H1 (cell line): ENCODE measurements around the gene C1QA. TPM values are rescaled to one million over a fixed set of nuclear protein-coding genes. Genes with fewer than 3 reads are reported as not detected.

Experiments used
- CTCF ChIA-PET: fragments of 300-600 bp; sonication (Branson Sonifier 250); formaldehyde crosslinking; loops from one replicate; lab custom pipeline; 2021; ENCODE audit not compliant: partially characterized antibody; lab: Charles Lee
- POLR2A ChIA-PET: fragments of 300-600 bp; sonication (Branson Sonifier 250); formaldehyde crosslinking; loops from one replicate; lab custom pipeline; 2021; ENCODE audit warnings: inconsistent platforms; ENCODE audit not compliant: partially characterized antibody; lab: Charles Lee
- DNase-seq, 2 experiments: peaks; one replicate each; pipeline versions ENCODE4 v3.0.0 to v3.0.0-alpha.2; 2010 to 2022; ENCODE audit warnings: low spot score in 2 of 2, low read depth in 1 of 2, mixed read lengths in 1 of 2
- FAIRE-seq: peaks from 2 replicates; lab custom pipeline; 2011; peaks lifted over from hg19 to GRCh38; lab: Jason Lieb, UNC
- H2AFZ ChIP-seq: 2 replicates; pipeline ENCODE4 v1.8.1; 2012; ENCODE audit warnings: low read length, inconsistent platforms
- H2AK5ac ChIP-seq: 2 replicates; pipeline ENCODE4 v1.6.1; 2013; ENCODE audit warnings: low read depth, low read length
- H2BK120ac ChIP-seq: replicated peaks from 2 replicates; pipeline ENCODE3; 2013; ENCODE audit warnings: low read depth, low read length, inconsistent platforms
- H2BK12ac ChIP-seq: 2 replicates; pipeline ENCODE4 v1.6.1; 2013; ENCODE audit warnings: low read depth, low read length
- H2BK15ac ChIP-seq: 2 replicates; pipeline ENCODE4 v1.6.1; 2013; ENCODE audit warnings: low read length
- H2BK20ac ChIP-seq: 2 replicates; pipeline ENCODE4 v1.6.1; 2013; ENCODE audit warnings: low read length
- H2BK5ac ChIP-seq: 2 replicates; pipeline ENCODE4 v1.6.1; 2013; ENCODE audit warnings: low read depth, low read length
- H3K14ac ChIP-seq: 2 replicates; pipeline ENCODE4 v1.6.1; 2013; ENCODE audit warnings: inconsistent platforms; ENCODE audit not compliant: insufficient read length
- H3K18ac ChIP-seq: 2 replicates; pipeline ENCODE4 v1.6.1; 2013; ENCODE audit warnings: low read length; ENCODE audit errors: extremely low read depth
- H3K23ac ChIP-seq: 2 replicates; pipeline ENCODE4 v1.6.1; 2013; ENCODE audit warnings: inconsistent platforms; ENCODE audit not compliant: insufficient read length
- H3K23me2 ChIP-seq: 2 replicates; pipeline ENCODE4 v1.6.1; 2013; ENCODE audit warnings: low read depth, low read length
- H3K27ac ChIP-seq: 2 replicates; pipeline ENCODE4 v1.6.1; 2011; ENCODE audit warnings: low read depth, low read length, inconsistent platforms
- H3K27me3 ChIP-seq, 4 experiments: replicated peaks in 1 of 4; 1 replicate in 1 of 4; 2 replicates in 3 of 4; pipeline versions ENCODE4 v1.6.1 to v1.8.1; 2011 to 2013; ENCODE audit warnings: low read length in 3 of 4, mild to moderate bottlenecking in 3 of 4, inconsistent platforms in 2 of 4, mixed read lengths in 2 of 4, moderate library complexity in 1 of 4; ENCODE audit not compliant: control insufficient read depth in 3 of 4, insufficient read depth in 3 of 4; ENCODE audit errors: extremely low read depth in 1 of 4
- H3K36me3 ChIP-seq, 4 experiments: 2 replicates each; pipeline versions ENCODE4 v1.6.1 to v1.8.1; 2011 to 2013; ENCODE audit warnings: mild to moderate bottlenecking in 4 of 4, low read length in 3 of 4, moderate library complexity in 2 of 4, control low read depth in 1 of 4, inconsistent platforms in 1 of 4; ENCODE audit not compliant: insufficient read depth in 4 of 4, control insufficient read depth in 2 of 4
- H3K4ac ChIP-seq: replicated peaks from 2 replicates; pipeline ENCODE3; 2013; ENCODE audit warnings: low read length, low read depth, mixed read lengths, inconsistent platforms; ENCODE audit not compliant: insufficient read length
- H3K4me1 ChIP-seq, 4 experiments: replicated peaks in 1 of 4; 1 replicate in 1 of 4; 2 replicates in 3 of 4; pipeline versions ENCODE4 v1.6.1 to v1.8.1; 2011 to 2013; ENCODE audit warnings: low read length in 3 of 4, inconsistent platforms in 2 of 4, mixed read lengths in 1 of 4; ENCODE audit not compliant: insufficient read depth in 4 of 4, control insufficient read depth in 3 of 4
- H3K4me2 ChIP-seq, 2 experiments: 2 replicates each; pipeline versions ENCODE4 v1.6.1 to v1.8.1; 2011 to 2013; ENCODE audit warnings: low read depth in 2 of 2, low read length in 2 of 2, control low read depth in 1 of 2, inconsistent platforms in 1 of 2, mild to moderate bottlenecking in 1 of 2; ENCODE audit not compliant: insufficient read depth in 1 of 2
- H3K4me3 ChIP-seq, 4 experiments: fragments of 200-600, 300-600 bp in 1 of 4; sonication (generic), shearing (Covaris generic), sonication (Bioruptor Twin) in 1 of 4; 2 replicates each; pipeline versions ENCODE4 v1.5.1 to v1.8.1; 2011 to 2016; ENCODE audit warnings: low read length in 4 of 4, low read depth in 3 of 4, control low read depth in 2 of 4, inconsistent platforms in 2 of 4, mild to moderate bottlenecking in 2 of 4, mixed read lengths in 1 of 4, moderate library complexity in 1 of 4; ENCODE audit not compliant: insufficient read depth in 2 of 4; ENCODE audit errors: extremely low read depth in 1 of 4
- H3K56ac ChIP-seq: replicated peaks from 2 replicates; pipeline ENCODE3; 2013; ENCODE audit warnings: low read depth, mild to moderate bottlenecking, mixed read lengths, low read length, inconsistent platforms; ENCODE audit not compliant: insufficient read length
- H3K79me1 ChIP-seq: 2 replicates; pipeline ENCODE4 v1.6.1; 2013; ENCODE audit warnings: low read depth, low read length, control low read depth
- H3K79me2 ChIP-seq, 2 experiments: 2 replicates each; pipeline versions ENCODE4 v1.6.1 to v1.8.1; 2012 to 2013; ENCODE audit warnings: low read length in 2 of 2, mild to moderate bottlenecking in 2 of 2, inconsistent platforms in 1 of 2; ENCODE audit not compliant: insufficient read depth in 2 of 2, control insufficient read depth in 1 of 2
- H3K9ac ChIP-seq, 4 experiments: replicated peaks in 1 of 4; 1 replicate in 1 of 4; 2 replicates in 3 of 4; pipeline versions ENCODE4 v1.6.1 to v1.8.1; 2011 to 2013; ENCODE audit warnings: low read depth in 3 of 4, low read length in 3 of 4, control low read depth in 2 of 4, mild to moderate bottlenecking in 2 of 4, moderate library complexity in 2 of 4, inconsistent platforms in 1 of 4; ENCODE audit errors: extremely low read depth in 1 of 4
- H3K9me3 ChIP-seq, 2 experiments: 2 replicates each; pipeline versions ENCODE4 v1.6.1 to v1.8.1; 2012 to 2013; ENCODE audit warnings: mild to moderate bottlenecking in 2 of 2, moderate library complexity in 2 of 2, control low read depth in 1 of 2, inconsistent platforms in 1 of 2, low read depth in 1 of 2, low read length in 1 of 2, mixed read lengths in 1 of 2; ENCODE audit not compliant: insufficient read depth in 2 of 2
- H4K20me1 ChIP-seq, 2 experiments: replicated peaks in 1 of 2; 2 replicates each; pipeline versions ENCODE3 to v1.8.1; 2011 to 2013; ENCODE audit warnings: inconsistent platforms in 2 of 2, low read length in 2 of 2, mild to moderate bottlenecking in 1 of 2; ENCODE audit not compliant: insufficient read depth in 2 of 2, control insufficient read depth in 1 of 2
- H4K5ac ChIP-seq: 2 replicates; pipeline ENCODE4 v1.6.1; 2013; ENCODE audit warnings: low read length, low read depth, mixed read lengths, inconsistent platforms; ENCODE audit not compliant: insufficient read length
- H4K8ac ChIP-seq: 2 replicates; pipeline ENCODE4 v1.8.0; 2013; ENCODE audit warnings: mild to moderate bottlenecking, moderate library complexity, low read length, inconsistent platforms; ENCODE audit not compliant: insufficient read depth; ENCODE audit errors: extremely low read depth
- H4K91ac ChIP-seq: replicated peaks from 2 replicates; pipeline ENCODE3; 2013; ENCODE audit warnings: low read length, mixed read lengths, inconsistent platforms; ENCODE audit not compliant: insufficient read length
- CHD2 ChIP-seq: IDR thresholded peaks from 2 replicates; pipeline ENCODE4 v1.6.1; 2012; ENCODE audit warnings: low read length, improper control_type of control experiment
- EGR1 ChIP-seq: IDR thresholded peaks from 2 replicates; pipeline ENCODE4 v1.6.1; 2011; ENCODE audit warnings: low read depth, low read length, borderline replicate concordance
- EZH2 ChIP-seq: fragments of 200-600 bp; sonication (generic); IDR thresholded peaks from 2 replicates; pipeline ENCODE4 v1.7.1; 2012; ENCODE audit warnings: low read depth, mild to moderate bottlenecking, moderate library complexity, low read length, inconsistent platforms; ENCODE audit not compliant: severe bottlenecking
- FOSL1 ChIP-seq: IDR thresholded peaks from 2 replicates; pipeline ENCODE4 v1.6.1; 2011; ENCODE audit warnings: mild to moderate bottlenecking, low read depth, low read length, moderate library complexity; ENCODE audit not compliant: insufficient read depth
- JUN ChIP-seq: IDR thresholded peaks from 2 replicates; pipeline ENCODE4 v1.6.1; 2011; ENCODE audit warnings: low read depth, mild to moderate bottlenecking, improper control_type of control experiment, low read length
- SAP30 ChIP-seq: fragments of 300-600 bp; sonication (generic); IDR thresholded peaks from 2 replicates; pipeline ENCODE4 v1.7.1; 2012; ENCODE audit warnings: low read length, moderate library complexity, mild to moderate bottlenecking, inconsistent platforms; ENCODE audit not compliant: insufficient read depth, insufficient replicate concordance
- SIRT6 ChIP-seq: IDR thresholded peaks from one replicate; pipeline ENCODE4 v1.7.1; 2012; ENCODE audit warnings: low read length, inconsistent platforms
- SRF ChIP-seq: IDR thresholded peaks from 2 replicates; pipeline ENCODE4 v1.6.1; 2011; ENCODE audit warnings: mild to moderate bottlenecking, low read depth, low read length, moderate library complexity
- WGBS, 2 experiments: shearing (Covaris generic) in 1 of 2; methylation state at CpG; one replicate each; pipeline versions ENCODE4 v1.1.6 to v1.1.7; 2013 to 2015; ENCODE audit warnings: low lambda C conversion rate in 2 of 2, mixed read lengths in 2 of 2, inconsistent platforms in 1 of 2, low coverage in 1 of 2, missing lambda C conversion rate in 1 of 2; ENCODE audit not compliant: insufficient replicate concordance in 2 of 2, insufficient coverage in 1 of 2, insufficient read length in 1 of 2; ENCODE audit errors: extremely low coverage in 1 of 2, missing lambda C conversion rate in 1 of 2; 5-methylcytosine and 5-hydroxymethylcytosine counted together
- polyA plus RNA-seq, 7 experiments: library from polyadenylated mRNA; depleted of rRNA in 3 of 7; stranded (reverse) in 5 of 7; unstranded in 2 of 7; fragments of >200 nt in 5 of 7; fragments of 200-250 nt in 2 of 7; gene quantifications; 1 replicate in 5 of 7; 2 replicates in 1 of 7; 4 replicates in 1 of 7; pipeline versions ENCODE4 v1.2.1 to v1.2.3, GENCODE V29; 2011 to 2013; ENCODE audit warnings: missing spikeins in 2 of 7, mixed read lengths in 2 of 7
- total RNA-seq: library from RNA; stranded (reverse); fragmentation: NEBNext Ultra II Directional; extraction: Animal tissue kit (Norgen Biotek cat#: 25700); gene quantifications from 2 replicates; pipeline ENCODE4 v1.2.1, GENCODE V29; 2021
- TF ChIP-seq, protein P1 (sequence below): IDR thresholded peaks from 2 replicates; pipeline ENCODE4 v1.6.1; 2012; ENCODE audit warnings: low read length, inconsistent platforms

The C1QA gene
- total and polyA plus RNA-seq, 2 of the 8 experiments (the other 6 are each of a cell fraction or from before 2014, with no cell fraction given): not detected

DNA sequence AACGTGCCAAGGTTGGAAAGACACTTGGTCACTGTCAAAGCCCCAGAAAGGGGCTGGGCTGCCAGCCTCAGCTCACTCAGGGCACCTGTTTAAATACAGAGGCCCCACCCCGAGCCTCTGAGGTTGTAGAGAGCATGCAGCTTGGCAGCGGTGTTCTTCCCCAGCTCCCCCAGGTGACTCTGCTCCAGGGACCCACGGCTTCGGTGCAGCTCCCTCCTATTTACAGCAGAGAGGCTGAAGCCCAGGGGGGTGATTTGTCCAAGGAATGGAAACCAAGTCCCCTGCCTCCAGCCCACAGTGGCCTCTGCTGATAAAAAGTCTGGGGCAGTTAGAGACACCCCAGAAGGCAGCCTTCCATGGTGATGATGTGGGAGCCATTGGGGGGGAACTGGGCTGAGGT lies 9.1 kb upstream of the C1QA start:
- H3K9me3 ChIP-seq: no peaks in the 10 kb centered on the region
- DNase-seq (no peak), FAIRE-seq (no peak)
- no peak overlapping the region for H2BK15ac ChIP-seq
- H3K36me3 ChIP-seq: no peaks in the 10 kb centered on the region
- no peak overlapping the region for H3K18ac ChIP-seq
- TF ChIP-seq EZH2 (no peak), FOSL1 (no peak), JUN (no peak), CHD2 (no peak), SRF (no peak), SAP30 (no peak), SIRT6 (no peak), EGR1 (no peak)
- TF ChIP-seq, protein P1, sequence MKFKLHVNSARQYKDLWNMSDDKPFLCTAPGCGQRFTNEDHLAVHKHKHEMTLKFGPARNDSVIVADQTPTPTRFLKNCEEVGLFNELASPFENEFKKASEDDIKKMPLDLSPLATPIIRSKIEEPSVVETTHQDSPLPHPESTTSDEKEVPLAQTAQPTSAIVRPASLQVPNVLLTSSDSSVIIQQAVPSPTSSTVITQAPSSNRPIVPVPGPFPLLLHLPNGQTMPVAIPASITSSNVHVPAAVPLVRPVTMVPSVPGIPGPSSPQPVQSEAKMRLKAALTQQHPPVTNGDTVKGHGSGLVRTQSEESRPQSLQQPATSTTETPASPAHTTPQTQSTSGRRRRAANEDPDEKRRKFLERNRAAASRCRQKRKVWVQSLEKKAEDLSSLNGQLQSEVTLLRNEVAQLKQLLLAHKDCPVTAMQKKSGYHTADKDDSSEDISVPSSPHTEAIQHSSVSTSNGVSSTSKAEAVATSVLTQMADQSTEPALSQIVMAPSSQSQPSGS: no peak
- peaks cover 6 to 33% (median 21%) of the 10 kb centered on the region in 4 experiments for H3K4me1 ChIP-seq
- H3K9ac ChIP-seq: no peak overlapping the region
- no peaks in the 10 kb centered on the region for H3K79me1 ChIP-seq
- H2AK5ac ChIP-seq: no peak overlapping the region
- H3K27ac ChIP-seq: no peak overlapping the region
- no peak overlapping the region for H3K56ac ChIP-seq
- no peak overlapping the region for H2BK12ac ChIP-seq
- no peaks in the 10 kb centered on the region for H3K27me3 ChIP-seq
- no peak overlapping the region for H3K23ac ChIP-seq
- H4K91ac ChIP-seq: no peak overlapping the region
- no peak overlapping the region for H3K14ac ChIP-seq
- no peaks in the 10 kb centered on the region; the same call in 1 of the 2 replicates for H3K23me2 ChIP-seq
- no peaks in the 10 kb centered on the region for H3K79me2 ChIP-seq
- H3K4me3 ChIP-seq: no peak overlapping the region
- no peak overlapping the region for H2BK5ac ChIP-seq
- no peak overlapping the region for H3K4me2 ChIP-seq
- peak overlapping the region; percentile 4; the same call in 1 of the 2 replicates for H4K8ac ChIP-seq
- H2BK120ac ChIP-seq: no peak overlapping the region
- H4K20me1 ChIP-seq: peaks cover 0 to 3% of the 10 kb centered on the region in 2 experiments
- no peak overlapping the region for H4K5ac ChIP-seq
- no peak overlapping the region for H2AFZ ChIP-seq
- no peak overlapping the region for H3K4ac ChIP-seq
- H2BK20ac ChIP-seq: no peak overlapping the region
- POLR2A ChIA-PET: interaction anchor here (1.6 kb wide), 1 partner anchor 12 kb away, joined by 4 read pairs; no protein-coding TSS in a partner anchor
- CTCF ChIA-PET: interaction anchor here (1.4 to 1.7 kb wide), 2 partner anchors 15 to 20 kb away, joined by 4 read pairs; no protein-coding TSS in a partner anchor
- WGBS, 2 experiments: 81% methylated on average over 5 of the region's 5 CpGs; no CpG with 5 or more reads in 1 of the 2 experiments
